SK-N-MC (cell line): ENCODE results near the gene DCAF4.

ENCODE experiments used
- EZH2 ChIP-seq: fragments of 200-600 bp; sonication (generic); IDR thresholded peaks from one replicate; pipeline ENCODE4 v1.6.1; 2017; ENCODE audit warnings: antibody characterized with exemption
- FOXP2 ChIP-seq: optimal IDR thresholded peaks from 2 replicates; pipeline ENCODE3; 2011; ENCODE audit warnings: mild to moderate bottlenecking, moderate library complexity; ENCODE audit not compliant: insufficient read depth; ENCODE audit errors: extremely low read length, control extremely low read depth
- POLR2AphosphoS5 ChIP-seq: IDR thresholded peaks from 2 replicates; pipeline ENCODE4 v1.6.1; 2012; ENCODE audit warnings: mild to moderate bottlenecking, low read depth, low read length, borderline replicate concordance

GRCh38 chr14:72887514-72887913, 38.8 kb upstream of the DCAF4 start:
- no peak for TF ChIP-seq EZH2
- TF ChIP-seq POLR2AphosphoS5, result no peak
- no peak for TF ChIP-seq FOXP2
